ENCODE results near the gene OR1J2.

DNA sequence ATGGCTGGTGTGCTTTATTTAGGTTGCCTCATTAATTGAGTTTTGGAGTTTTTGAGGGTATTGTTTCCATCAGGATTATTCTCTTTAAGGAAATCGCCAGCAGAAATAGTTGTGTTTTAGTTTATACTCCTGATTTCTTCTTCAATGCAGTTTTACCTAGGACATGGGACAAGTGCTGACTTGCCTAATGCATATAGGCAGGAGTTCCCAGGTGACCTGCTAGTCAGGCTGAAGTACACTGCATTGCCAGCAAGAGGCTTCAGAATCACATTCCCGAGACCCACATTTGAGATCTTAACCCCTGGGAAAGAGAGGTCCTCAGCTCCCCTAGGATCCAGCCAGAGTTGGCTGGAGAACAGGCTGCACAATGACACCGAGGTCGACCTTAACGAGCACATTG is 40.8 kb downstream of the OR1J2 start:
- TF ChIP-seq POLR2AphosphoS5 (IDR thresholded peaks at IDR 0.05; ENCODE audit: borderline replicate concordance, low read depth, low read length) (no peak), EZH2 (IDR thresholded peaks at IDR 0.05) (no peak), FOXP2 (optimal IDR thresholded peaks at IDR 0.05; ENCODE audit: control extremely low read depth, extremely low read length, insufficient read depth) (no peak)
